Measurements from ENCODE around the gene KCNH1.

GRCh38 chr1:210633140-210633539, 500.8 kb downstream of the KCNH1 start:
- TF ChIP-seq GATA3 (IDR thresholded peaks at IDR 0.05; ENCODE audit: low read depth, low read length), result no peak
- TF ChIP-seq GATA2 (IDR thresholded peaks at IDR 0.05; ENCODE audit: low read depth, low read length), result no peak
